Endometrium (tissue), 2 donors: ENCODE results near the gene PRRX2.

ENCODE experiments used
- FAIRE-seq: peaks from 2 replicates; lab custom pipeline; 2012; peaks lifted over from hg19 to GRCh38; lab: Jason Lieb, UNC
- donor health status: control.
- donor health status: control.

Gene PRRX2

GRCh38 chr9:129637102-129637501 is 28.3 kb upstream of the PRRX2 start:
- FAIRE-seq = no peak

- no peak for FAIRE-seq
Measured at GRCh38 chr9:129637673-129638439, 27.6 kb upstream of the PRRX2 start.

DNA sequence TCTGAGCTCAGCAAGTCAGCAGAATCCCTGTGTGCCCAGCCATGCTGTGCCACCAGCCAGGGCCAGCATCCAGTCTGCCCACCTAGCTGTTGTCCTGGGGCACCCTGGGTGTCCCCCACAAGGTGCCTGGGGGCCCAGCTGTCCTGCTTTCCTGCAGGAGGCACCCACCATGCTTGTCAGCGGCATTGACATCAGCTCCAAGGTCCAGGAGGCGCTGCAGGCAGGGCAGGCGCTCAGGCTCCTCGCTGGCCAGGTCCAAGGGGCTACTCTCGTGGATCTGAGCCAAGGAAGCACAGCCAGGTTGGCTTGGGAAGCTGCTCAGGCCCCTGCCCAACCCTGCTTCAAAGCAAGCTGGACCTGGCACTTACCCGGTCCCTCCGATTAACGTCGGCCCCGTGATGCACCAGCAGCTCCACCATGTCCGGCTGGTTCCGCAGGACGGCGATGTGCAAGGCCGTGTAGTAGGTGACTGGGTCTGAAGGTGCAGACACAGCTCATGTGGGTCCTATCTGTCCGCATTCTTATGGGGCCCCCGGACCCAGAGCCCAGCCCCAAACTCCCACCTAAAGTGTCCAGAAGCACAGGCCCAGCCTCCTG is 26.3 kb upstream of the PRRX2 start:
- no peak for FAIRE-seq

GRCh38 chr9:129639756-129640085 is 25.7 kb upstream of the PRRX2 start:
- no peak for FAIRE-seq

DNA sequence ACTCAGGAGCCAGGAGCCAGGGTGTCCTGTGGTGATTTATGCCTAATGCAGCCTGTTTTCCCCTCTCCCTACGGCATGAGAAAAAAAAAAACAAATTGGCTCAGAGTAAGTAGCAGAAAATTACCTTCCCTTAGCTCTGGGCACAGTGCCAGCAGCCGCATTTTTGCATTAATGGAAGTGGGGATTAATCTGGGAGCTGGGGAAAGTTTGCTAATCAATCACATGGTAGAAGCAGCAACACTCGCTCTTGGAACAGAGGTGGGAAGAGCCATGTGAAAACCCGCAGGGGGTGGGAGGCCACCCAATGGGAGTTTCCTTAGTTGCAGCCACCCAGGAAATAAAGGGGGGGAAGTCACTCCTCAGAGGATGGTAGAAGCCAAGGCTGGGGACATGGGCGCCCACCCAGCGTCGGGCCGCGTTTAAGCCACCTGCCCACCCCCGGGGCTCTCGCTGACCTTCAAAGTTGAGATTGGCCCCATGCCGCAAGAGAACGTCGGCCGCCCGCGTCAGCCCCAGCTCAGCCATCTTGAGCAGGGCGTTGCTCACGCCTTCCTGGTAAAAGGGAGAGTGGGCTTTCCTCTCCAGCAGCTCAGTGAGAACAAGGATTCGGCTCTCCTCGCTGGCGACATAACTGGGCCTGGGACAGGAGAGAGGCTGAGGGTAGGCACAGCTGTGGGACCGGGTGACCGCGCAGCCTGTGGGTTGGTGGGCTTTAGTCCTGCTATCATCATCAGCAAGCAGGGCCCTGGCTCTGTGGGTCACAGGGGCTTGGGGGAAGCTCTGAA is 25.2 kb upstream of the PRRX2 start:
- no peak for FAIRE-seq

DNA sequence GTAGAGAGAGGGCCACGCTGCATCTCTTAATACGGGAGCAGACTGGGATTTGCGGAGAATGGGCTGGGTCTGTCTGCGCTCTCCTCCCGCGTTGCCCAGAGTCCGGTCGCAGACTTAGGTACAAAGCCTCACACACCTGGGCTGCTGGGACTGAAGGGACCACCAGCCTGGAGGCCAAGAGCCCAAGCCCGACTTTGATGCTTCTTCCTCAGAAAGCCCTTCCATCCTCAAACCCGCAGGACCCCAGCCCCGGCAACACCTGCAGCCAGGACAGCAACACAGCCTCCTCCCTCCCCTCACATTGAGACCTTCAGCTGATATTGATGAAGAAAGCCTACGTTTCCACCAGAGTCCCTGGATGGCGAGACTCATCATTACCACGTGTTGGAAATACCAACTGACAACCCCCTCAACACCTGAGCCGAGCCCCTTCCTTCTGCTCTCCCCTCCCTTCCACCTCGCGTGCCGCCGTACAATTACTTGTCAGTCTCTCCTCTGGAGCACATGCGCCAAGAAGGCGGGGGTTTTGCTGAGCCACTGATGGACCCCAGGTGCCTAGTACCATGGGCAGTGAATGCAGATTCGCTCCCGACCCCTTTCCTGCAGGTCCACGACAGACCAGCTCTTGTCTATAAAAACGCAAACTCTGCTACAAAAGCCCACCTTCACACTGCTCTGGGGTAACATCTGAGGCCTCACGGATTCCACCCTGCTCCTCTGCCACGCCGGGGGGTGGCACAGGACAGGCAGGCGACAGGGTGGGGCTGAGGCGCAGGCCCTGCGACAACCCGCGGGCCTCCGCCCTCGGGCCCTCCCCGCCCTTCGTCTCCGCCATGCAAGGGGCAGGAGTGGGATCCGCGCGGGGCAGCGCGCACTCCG is 24.3 kb upstream of the PRRX2 start:
- no peak for FAIRE-seq

DNA sequence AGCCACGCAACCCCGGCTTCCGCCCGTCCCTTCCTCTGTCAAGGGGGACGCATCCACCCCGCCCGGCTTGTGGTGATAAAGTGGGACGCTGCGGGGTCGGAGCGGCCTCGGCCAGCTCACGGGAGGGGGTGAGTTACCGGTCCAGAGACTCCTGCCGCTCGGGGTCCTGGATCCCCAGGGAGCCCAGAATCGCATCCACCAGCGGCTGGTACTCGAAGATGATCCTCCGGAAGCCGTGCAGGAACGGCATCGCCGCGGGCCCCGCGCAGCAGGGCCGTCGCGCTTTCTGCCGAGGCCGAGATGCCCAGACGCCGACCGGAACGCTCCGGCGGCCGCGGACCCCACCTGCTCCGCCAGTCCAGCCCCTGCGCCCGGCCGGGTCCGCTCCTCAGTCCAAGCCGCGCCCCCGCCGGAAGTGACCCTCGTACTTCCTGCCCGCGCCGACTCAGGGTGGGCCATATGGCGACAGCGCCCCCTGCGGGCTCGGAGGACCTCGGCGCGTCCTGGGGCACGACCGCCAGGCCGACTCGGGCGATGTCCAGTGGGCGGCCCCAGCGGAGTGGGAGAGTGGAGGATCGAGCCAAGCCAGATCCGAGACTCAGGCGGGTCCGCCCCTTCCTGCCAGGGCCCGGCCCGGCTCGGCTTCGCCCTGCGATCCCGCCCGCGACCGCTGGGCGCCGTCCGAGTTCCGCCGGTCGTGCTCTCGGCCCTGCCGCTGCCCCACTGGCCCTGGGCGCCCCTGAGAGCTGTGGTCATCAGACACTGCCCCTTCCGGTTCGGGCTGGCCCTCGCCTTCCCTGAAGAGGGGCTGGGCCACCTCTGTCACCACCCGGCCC is 23.5 kb upstream of the PRRX2 start, which contains the start of gene ASB6:
Gene ASB6 (minus strand): TSS at position 402 of the 836 bp plus-strand sequence. CDS start 152 bp downstream, at position 250.
- no peak for FAIRE-seq

DNA sequence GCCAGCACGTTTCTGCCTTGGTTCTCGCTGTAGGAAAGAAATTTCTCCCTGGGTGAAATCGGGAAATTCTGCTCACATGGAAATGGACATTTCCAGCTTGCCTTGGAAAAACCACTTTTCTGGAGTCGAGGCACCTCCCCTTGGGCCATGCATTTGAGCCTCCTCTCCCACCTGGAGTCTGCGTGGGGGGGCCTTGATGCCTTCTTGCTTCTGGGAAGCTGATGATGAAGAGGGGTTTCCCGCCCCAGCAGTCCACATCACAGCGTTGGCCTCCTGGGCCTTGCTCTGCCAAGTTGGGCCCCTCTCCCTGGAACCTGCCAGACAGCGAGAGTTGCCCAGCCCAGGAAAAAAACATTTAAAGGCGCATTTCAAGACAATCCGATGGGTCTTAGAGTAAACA is 21.7 kb upstream of the PRRX2 start:
- no peak for FAIRE-seq

DNA sequence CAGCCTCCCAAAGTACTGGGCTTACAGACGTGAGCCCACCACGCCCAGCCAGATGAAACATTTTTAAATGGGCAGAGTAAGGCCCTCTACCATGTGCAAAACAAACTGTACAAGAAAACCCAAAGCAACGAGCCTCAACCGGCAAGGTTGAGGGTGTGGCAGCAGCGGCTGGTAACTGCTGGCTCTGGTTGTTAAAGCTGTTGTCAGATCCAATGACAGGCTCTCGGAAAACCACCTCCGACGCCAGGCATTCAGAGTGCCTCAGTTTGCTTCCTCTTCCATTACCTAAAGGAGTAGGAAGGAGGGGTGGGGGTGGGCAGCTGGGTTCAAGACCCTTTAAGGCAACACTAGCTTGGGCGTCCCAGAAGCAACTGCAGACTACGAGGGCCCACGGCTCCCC is 21.1 kb upstream of the PRRX2 start:
- FAIRE-seq = no peak

DNA sequence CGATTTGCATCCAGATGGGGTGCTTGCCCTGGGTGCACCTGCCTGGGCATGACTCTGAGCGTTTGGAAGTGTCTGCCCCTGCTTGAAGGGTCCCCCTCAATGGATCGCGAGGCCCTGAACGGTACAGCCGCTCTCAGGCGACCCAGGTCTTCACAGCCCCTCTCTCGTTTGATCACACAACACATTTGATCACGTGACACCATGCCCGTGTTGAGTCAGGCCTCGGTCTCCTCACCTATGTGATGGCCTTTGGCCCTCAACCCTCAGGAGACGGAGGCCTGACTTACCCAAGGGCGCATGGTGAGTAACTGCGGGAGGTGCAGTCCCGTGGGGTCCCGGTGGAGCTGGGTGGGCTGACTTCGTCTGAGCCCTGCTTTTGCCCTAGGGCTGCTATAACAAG is 20.5 kb upstream of the PRRX2 start:
- FAIRE-seq = no peak

DNA sequence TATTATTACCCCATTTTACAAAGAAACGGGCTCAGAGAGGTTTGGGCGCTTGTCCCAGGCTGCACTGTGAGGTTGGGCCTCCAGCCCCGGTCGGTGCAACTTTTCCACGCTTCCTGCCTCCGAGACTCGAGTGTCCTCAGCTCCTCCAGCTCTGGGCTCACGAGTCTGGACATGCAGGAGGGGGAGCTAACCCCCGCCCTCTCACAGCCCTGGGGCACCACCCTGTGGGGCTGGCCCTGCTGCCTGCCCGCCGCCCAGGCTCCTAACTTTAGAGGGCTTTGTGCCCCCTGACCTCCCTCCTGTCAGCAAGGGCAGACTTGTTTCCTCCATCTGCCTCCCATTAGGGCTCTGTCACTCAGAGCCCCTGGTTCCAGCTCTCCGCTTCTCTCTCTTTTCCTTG is 19.2 kb upstream of the PRRX2 start:
- no peak for FAIRE-seq

GRCh38 chr9:129646654-129647053 is 18.8 kb upstream of the PRRX2 start:
- FAIRE-seq = no peak

DNA sequence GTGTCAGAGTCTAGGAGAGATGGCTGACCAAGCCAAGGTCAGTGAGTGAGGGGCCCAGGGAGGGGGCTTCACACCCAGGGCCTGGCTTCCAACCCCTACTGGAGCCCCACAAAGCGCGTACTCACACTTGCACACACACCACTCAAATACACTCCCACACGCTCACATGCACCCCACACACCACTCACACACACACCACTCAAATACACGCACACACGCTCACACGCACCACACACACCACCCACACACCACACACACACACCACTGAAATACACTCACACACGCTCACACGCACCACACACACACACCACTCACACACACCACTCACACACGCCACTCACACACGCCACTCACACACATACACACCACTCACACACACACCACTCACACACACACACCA is 17.8 kb upstream of the PRRX2 start:
- FAIRE-seq = no peak

- FAIRE-seq = no peak
Measured at GRCh38 chr9:129648092-129648763, 17.2 kb upstream of the PRRX2 start.

DNA sequence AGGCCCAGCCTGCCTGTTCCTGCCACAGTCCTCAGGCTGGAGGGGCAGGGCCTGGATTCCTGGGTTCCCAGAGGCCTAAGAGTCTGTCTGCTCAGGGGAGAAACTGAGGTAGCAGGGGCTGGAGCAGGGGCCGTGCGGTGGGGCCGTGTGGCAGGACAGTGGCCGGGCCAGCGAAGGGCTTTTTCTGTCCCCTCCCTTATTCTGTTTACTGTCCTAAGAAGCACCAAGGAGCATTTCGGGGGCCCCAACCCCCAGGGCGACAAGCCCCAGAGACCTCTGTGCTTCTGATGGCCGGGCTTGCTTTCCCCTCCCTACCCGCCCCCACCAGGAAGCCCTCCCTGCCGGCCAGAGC is 16.7 kb upstream of the PRRX2 start:
- FAIRE-seq = no peak

- FAIRE-seq = no peak
Measured at GRCh38 chr9:129649726-129650679, 15.4 kb upstream of the PRRX2 start.

DNA sequence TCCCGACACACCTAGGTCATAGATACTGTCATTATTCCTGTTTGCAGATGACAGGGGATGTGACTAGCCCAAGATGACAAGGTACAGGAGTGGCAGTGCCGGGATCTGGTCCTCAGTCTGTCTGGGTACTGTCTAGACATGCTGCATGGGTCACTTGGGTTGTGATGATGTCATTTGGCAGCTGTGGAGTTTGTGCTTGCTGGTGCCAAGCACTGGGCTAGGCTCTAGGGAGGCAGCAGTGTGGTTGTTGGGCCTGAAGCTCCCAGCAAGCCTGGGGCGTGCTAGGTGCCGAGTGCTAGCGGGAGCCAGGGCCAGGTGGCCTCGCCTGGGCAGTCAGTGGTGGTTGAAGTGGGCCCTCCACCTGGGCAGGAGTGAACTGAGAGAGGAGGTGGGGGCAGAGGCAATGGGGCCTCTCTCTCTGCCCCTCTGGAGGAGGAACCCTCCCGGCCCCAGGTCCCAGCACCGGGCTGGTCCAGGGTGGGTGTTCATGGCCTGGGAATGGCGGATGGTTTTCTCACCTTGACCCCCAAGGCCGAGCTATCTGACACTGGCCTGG is 14.7 kb upstream of the PRRX2 start:
- FAIRE-seq = no peak

DNA sequence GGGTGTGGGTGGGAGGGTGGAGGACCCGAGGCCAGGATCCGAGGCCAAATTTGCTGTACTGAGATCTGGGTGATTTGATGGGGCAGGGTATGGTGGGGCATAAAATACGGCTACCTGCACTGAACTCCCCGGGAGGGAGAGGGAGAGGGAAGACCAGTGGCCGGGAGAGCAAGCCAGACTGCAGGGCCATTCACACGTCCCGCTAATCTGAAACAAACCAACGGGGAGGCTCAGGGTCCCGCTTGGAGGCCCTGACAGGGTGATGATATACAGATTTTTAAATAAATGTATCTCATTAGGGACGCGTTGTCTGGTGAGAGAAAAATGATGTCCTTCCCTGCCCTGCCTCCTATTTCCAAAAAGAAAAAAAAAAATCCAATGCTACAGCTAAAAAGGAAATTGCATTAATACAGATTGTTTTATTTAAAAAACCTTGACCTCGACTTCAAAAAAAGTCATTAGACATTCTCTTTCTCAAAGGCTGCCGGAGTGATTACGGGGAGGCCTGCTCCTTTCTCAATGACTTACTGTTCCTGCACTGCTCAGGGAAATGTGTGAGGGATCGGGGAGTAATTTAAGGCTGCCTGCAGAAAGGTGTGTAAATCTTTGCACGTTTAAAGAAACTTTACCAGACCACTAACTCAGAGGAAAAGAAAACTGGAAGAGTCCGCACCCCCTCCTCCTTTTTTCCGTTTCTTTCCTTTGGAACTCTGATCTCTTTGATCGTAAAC is 11.5 kb upstream of the PRRX2 start:
- peak; percentile 70 for FAIRE-seq
